Activated naive CD8-positive, alpha-beta T cell treated with anti-CD3 and anti-CD28 coated beads, Interleukin-2, amount 10 ng/mL, durations not matched to agents 7 days and 5 days (primary cell): ENCODE data around the gene EFNA2. TPM values are rescaled to one million over a fixed set of nuclear protein-coding genes. Genes with fewer than 3 reads are reported as not detected.

Experiments used
- ATAC-seq: fragments of 150-1000 bp; cut with Tn5 transposase; one replicate; pipeline ENCODE4 v1.10.0; 2021; ENCODE audit warnings: low read depth, moderate library complexity
- POLR2A ChIA-PET: fragments of 350-600 bp; sonication (Branson Sonifier 250); formaldehyde crosslinking; loops from one replicate; lab custom pipeline; 2021; ENCODE audit warnings: antibody characterized with exemption; lab: Charles Lee
- DNase-seq: peaks from one replicate; pipeline ENCODE4 v3.0.0; 2021
- H3K27ac Mint-ChIP-seq: one replicate; pipeline ENCODE4 v1.8.0; 2022; ENCODE audit warnings: mild to moderate bottlenecking, mixed read lengths
- H3K27me3 Mint-ChIP-seq: one replicate; pipeline ENCODE4 v1.8.0; 2022; ENCODE audit warnings: mild to moderate bottlenecking, moderate library complexity, mixed read lengths
- H3K36me3 Mint-ChIP-seq: one replicate; pipeline ENCODE4 v1.8.0; 2021; ENCODE audit warnings: mild to moderate bottlenecking, mixed read lengths
- H3K4me1 Mint-ChIP-seq: one replicate; pipeline ENCODE4 v1.8.0; 2021; ENCODE audit warnings: mixed read lengths
- H3K4me3 Mint-ChIP-seq: one replicate; pipeline ENCODE4 v1.8.0; 2022; ENCODE audit warnings: mild to moderate bottlenecking, moderate library complexity, mixed read lengths
- H3K9me3 Mint-ChIP-seq: one replicate; pipeline ENCODE4 v1.8.0; 2021; ENCODE audit warnings: mixed read lengths
- total RNA-seq, 2 experiments: library from RNA; stranded (reverse); gene quantifications; one replicate each; pipeline ENCODE4 v1.2.3, GENCODE V29; 2021

EFNA2 gene
- total RNA-seq, 2 experiments from 2014 or later, result not detected

- Mint-ChIP-seq H3K9me3 (no peaks in the 10 kb centered on the region), H3K4me3 (peak overlapping the region; percentile 98), H3K4me1 (peaks cover 34% of the 10 kb centered on the region), H3K27me3 (no peaks in the 10 kb centered on the region), H3K36me3 (peaks cover 13% of the 10 kb centered on the region), H3K27ac (peak overlapping the region; percentile 99)
- peak; percentile 34 for ATAC-seq
- POLR2A ChIA-PET, result interaction anchor here (0.7 to 3.6 kb wide), 5 partner anchors 9 to 25 kb away, joined by 3 to 64 read pairs (median 7); partner anchors contain the start of genes CIRBP and FAM174C
- DNase-seq, result peak; percentile 84
These were observed 26.3 kb upstream of the EFNA2 start for GRCh38 chr19:1259206-1259875.

DNA sequence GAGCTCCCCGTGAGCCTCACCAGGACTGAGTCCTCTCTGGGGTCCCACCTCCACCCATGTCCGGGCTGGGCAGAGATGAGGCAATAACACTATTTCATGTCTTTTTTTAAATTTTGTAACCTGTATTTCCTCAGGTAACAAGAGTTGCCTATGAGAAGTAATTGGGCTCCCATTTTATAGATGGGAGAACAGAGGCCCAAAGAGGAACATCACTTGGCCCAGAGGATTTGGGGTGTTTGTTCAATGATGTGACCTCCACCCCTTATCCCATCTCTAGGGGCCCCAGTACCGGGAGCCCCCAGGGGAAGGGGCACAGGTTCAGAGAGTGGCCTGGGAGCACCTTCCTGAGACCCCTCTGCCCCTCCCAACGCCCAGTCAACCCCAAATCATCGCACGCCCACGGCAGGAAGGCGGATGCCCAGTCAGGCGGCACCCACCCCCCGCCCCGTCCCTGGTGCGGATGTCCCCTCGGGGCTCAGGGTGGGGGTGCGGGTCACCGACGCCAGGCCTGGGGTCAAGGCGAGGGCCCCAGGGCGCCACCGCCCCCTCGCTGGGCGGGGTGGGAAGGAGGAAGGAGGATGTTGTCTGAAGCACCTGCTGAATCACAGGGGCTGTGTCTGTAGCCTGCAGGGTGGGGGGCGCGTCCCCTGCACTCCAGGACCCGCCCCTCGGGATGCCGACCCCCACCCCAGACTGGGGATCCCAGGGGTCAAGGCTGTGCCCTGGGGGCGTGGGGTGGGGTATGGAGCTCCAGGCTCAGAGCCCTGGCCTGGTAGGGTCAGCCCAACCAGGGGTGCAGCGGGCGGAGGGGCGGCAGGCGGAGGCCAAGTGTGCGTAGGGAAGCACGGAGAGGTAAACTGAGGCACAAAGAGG, 25.6 kb upstream of the EFNA2 start:
- peak; percentile 11 for ATAC-seq
- H3K4me3 Mint-ChIP-seq, result peak overlapping the region; percentile 98
- DNase-seq, result peak; percentile 78
- no peaks in the 10 kb centered on the region for H3K9me3 Mint-ChIP-seq
- H3K27ac Mint-ChIP-seq, result peak overlapping the region; percentile 99
- peaks cover 33% of the 10 kb centered on the region for H3K4me1 Mint-ChIP-seq
- POLR2A ChIA-PET, result interaction anchor here (0.7 to 3.6 kb wide), 6 partner anchors 7 to 16 kb away, joined by 3 to 64 read pairs (median 12); partner anchors contain the start of genes CIRBP and FAM174C
- no peaks in the 10 kb centered on the region for H3K27me3 Mint-ChIP-seq
- peaks cover 11% of the 10 kb centered on the region for H3K36me3 Mint-ChIP-seq

- H3K9me3 Mint-ChIP-seq, result no peaks in the 10 kb centered on the region
- DNase-seq, result peak; percentile 99
- H3K36me3 Mint-ChIP-seq, result peaks cover 11% of the 10 kb centered on the region
- H3K27me3 Mint-ChIP-seq, result no peaks in the 10 kb centered on the region
- peak overlapping the region; percentile 98 for H3K4me3 Mint-ChIP-seq
- peak; percentile 76 for ATAC-seq
- peaks cover 38% of the 10 kb centered on the region for H3K4me1 Mint-ChIP-seq
- peak overlapping the region; percentile 99 for H3K27ac Mint-ChIP-seq
- POLR2A ChIA-PET, result interaction anchor here (0.7 to 3.6 kb wide), 7 partner anchors 8 to 17 kb away, joined by 3 to 64 read pairs (median 5); partner anchors contain the start of gene CIRBP
These were observed 24.7 kb upstream of the EFNA2 start for GRCh38 chr19:1260749-1261537.

GRCh38 chr19:1261538-1261797, 24.2 kb upstream of the EFNA2 start:
- ATAC-seq (no peak), DNase-seq (no peak)
- no peaks in the 10 kb centered on the region for H3K27me3 Mint-ChIP-seq
- H3K9me3 Mint-ChIP-seq, result no peaks in the 10 kb centered on the region
- POLR2A ChIA-PET, result interaction anchor here (0.7 to 3.6 kb wide), 8 partner anchors 8 to 193 kb away, joined by 3 to 64 read pairs (median 5); partner anchors contain the start of genes CIRBP and MIDN
- H3K4me1 Mint-ChIP-seq, result peaks cover 38% of the 10 kb centered on the region
- peak overlapping the region; percentile 97 for H3K27ac Mint-ChIP-seq
- H3K4me3 Mint-ChIP-seq, result peak overlapping the region; percentile 98
- H3K36me3 Mint-ChIP-seq, result peaks cover 11% of the 10 kb centered on the region

GRCh38 chr19:1261798-1262622, 23.7 kb upstream of the EFNA2 start:
- ATAC-seq, result no peak
- H3K9me3 Mint-ChIP-seq, result no peaks in the 10 kb centered on the region
- DNase-seq, result no peak
- peaks cover 11% of the 10 kb centered on the region for H3K36me3 Mint-ChIP-seq
- POLR2A ChIA-PET, result interaction anchor here (0.7 to 3.6 kb wide), 9 partner anchors 7 to 194 kb away, joined by 3 to 64 read pairs (median 5); partner anchors contain the start of genes CIRBP and MIDN
- H3K4me1 Mint-ChIP-seq, result peaks cover 38% of the 10 kb centered on the region
- peak overlapping the region; percentile 98 for H3K4me3 Mint-ChIP-seq
- no peaks in the 10 kb centered on the region for H3K27me3 Mint-ChIP-seq
- peak overlapping the region; percentile 97 for H3K27ac Mint-ChIP-seq

DNA sequence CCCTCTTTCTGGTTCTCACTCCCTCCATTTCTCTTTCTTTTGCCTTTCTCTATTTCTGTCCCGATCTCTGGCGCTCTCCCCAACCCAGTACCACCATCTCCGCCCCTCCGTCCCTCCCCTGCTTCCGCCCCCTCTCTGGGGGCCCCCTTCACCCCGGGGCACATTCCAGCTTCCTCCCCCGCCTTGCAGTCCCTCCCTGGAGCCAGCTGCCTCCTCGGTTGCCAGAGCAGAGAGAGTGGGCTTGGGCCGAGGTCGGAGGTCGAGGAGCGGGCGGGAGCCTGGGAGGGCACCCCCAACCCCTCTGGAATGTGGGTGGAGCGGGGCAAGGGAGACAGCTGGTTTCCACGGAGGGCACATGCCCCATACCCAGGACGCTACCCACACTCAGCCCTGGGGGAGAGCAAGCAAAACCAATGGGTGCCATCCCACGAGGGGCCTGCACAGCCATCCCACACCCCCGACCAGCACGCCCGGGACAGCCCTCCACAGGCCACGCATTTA, 23.0 kb upstream of the EFNA2 start:
- DNase-seq (no peak), ATAC-seq (no peak)
- Mint-ChIP-seq H3K27me3 (no peaks in the 10 kb centered on the region), H3K4me1 (peaks cover 36% of the 10 kb centered on the region), H3K27ac (peak overlapping the region; percentile 85), H3K36me3 (peaks cover 7% of the 10 kb centered on the region), H3K4me3 (peak overlapping the region; percentile 81), H3K9me3 (no peaks in the 10 kb centered on the region)
- POLR2A ChIA-PET, result interaction anchor here (0.6 to 3.3 kb wide), 4 partner anchors 10 to 187 kb away, joined by 3 to 27 read pairs (median 4); no protein-coding TSS in a partner anchor

- Mint-ChIP-seq H3K4me3 (peak overlapping the region; percentile 81), H3K9me3 (no peaks in the 10 kb centered on the region), H3K4me1 (peaks cover 35% of the 10 kb centered on the region), H3K36me3 (peaks cover 6% of the 10 kb centered on the region), H3K27me3 (no peaks in the 10 kb centered on the region), H3K27ac (peak overlapping the region; percentile 85)
- DNase-seq (no peak), ATAC-seq (no peak)
- POLR2A ChIA-PET, result interaction anchor here (0.6 to 3.3 kb wide), 4 partner anchors 11 to 188 kb away, joined by 3 to 27 read pairs (median 4); partner anchors contain the start of gene FAM174C
These were observed 22.5 kb upstream of the EFNA2 start for GRCh38 chr19:1263188-1263587.

DNA sequence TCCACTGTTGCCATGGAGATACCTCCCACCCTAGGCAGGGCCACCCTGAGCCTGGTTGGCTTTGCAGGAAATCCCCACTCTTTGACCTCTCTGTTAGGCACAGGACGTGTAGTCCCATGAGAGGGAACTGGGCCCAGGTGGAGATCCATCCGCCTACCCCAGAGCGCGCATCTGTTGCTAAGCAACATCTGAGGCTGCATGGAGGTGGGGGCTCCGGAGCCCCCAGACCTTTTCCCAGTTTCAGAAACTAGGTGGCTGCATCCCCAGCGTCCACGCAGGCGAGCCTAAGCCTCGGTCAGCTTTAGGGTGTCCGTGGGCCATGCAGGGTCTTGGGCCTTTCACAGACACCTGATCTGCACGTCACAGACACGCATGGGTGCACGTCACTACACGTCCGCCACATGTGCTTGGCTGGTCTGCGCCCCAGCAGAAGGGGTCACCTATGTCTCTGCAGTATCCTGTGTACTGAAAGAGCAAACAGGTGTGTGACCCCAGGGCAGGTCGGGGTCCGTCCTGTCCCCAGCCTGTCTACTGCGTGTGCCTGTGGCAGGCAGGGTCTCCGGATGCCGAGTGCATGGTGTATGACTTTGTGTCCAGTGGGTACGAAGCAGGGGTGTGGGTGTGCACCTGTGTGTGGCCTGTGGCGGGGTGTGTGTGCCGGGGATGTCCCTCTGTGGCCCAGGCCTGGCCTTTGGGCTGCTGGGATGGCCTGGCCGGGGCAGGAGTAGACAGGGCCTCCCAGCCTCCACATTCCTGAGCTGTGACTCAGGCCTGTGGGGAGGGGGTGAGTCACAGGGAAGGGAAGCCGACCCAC, 20.7 kb upstream of the EFNA2 start:
- POLR2A ChIA-PET, result interaction anchor here (1.7 to 6.8 kb wide), 5 partner anchors 10 to 21 kb away, joined by 4 to 385 read pairs (median 10); partner anchors contain the start of genes ATP5F1D and MIDN
- ATAC-seq (no peak), DNase-seq (no peak)
- Mint-ChIP-seq H3K4me1 (peaks cover 28% of the 10 kb centered on the region), H3K9me3 (no peaks in the 10 kb centered on the region), H3K36me3 (peaks cover 7% of the 10 kb centered on the region), H3K4me3 (peak overlapping the region; percentile 71), H3K27ac (peak overlapping the region; percentile 81), H3K27me3 (no peaks in the 10 kb centered on the region)

- Mint-ChIP-seq H3K9me3 (no peaks in the 10 kb centered on the region), H3K27ac (peak overlapping the region; percentile 81), H3K4me1 (peaks cover 33% of the 10 kb centered on the region), H3K4me3 (peak overlapping the region; percentile 71), H3K36me3 (peaks cover 13% of the 10 kb centered on the region), H3K27me3 (no peaks in the 10 kb centered on the region)
- DNase-seq (peak; percentile 71), ATAC-seq (peak; percentile 9)
- POLR2A ChIA-PET, result interaction anchor here (0.9 to 6.8 kb wide), 10 partner anchors 10 to 191 kb away, joined by 3 to 385 read pairs (median 7); partner anchors contain the start of genes ATP5F1D, FAM174C, GPX4 and MIDN
These were observed 20.0 kb upstream of the EFNA2 start for GRCh38 chr19:1265615-1266128.

DNA sequence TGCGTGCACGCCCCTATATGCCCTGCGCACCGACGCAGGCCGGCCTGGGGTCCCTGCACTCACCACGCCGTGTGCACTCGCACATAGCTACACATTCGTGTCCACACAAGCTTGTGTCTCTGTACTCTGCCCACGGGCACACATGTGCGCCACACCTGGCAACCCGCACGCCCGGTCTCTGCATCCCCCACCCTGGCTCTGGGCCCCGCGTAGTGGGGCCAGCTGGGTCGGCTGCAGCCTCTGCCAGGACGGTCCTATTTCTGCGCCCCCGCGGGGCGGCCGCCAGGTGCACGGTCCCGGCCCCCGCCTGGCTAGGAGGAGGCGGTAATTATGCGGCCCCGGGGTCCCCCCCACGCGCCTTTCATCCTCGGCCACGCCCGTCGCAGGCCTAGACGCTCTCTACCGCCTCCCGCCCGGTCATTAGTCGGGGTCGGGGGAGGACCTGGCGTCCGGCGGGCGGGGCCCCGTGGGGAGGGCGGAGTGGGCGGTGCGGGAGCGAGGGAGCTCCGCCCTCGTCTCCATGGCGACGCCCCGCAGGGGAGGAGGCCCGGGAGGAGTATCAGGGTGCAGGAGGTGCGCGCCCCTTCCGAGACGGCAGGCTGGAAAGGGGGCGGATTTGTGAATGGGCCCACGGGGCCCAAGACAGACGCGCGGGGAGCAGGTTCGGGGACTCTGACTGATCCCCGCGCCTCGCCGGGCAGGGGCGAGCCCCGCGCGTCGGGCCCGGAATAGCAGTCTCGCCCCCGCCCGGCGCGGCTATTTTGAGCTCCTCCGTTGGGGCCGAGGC, 19.4 kb upstream of the EFNA2 start:
- Mint-ChIP-seq H3K4me3 (peak overlapping the region; percentile 69), H3K4me1 (peaks cover 39% of the 10 kb centered on the region), H3K27me3 (no peaks in the 10 kb centered on the region), H3K9me3 (no peaks in the 10 kb centered on the region), H3K36me3 (peaks cover 18% of the 10 kb centered on the region), H3K27ac (peak overlapping the region; percentile 78)
- ATAC-seq, result peak; percentile 25
- POLR2A ChIA-PET, result interaction anchor here (0.9 to 6.8 kb wide), 10 partner anchors 9 to 192 kb away, joined by 3 to 385 read pairs (median 8); partner anchors contain the start of genes ATP5F1D, FAM174C, GPX4 and MIDN
- DNase-seq, result peak; percentile 98
